ENCODE results near the gene E2F1.

Gene E2F1

GRCh38 chr20:33686100-33686983, at the start of gene E2F1:
TSS of gene E2F1 (minus strand) at chr20:33686385. CDS start at chr20:33686264, 121 bp downstream.
- Histone ChIP-seq H3K27ac (peak within 1 kb of the TSS; percentile 42), H3K4me2 (ENCODE audit: low read length) (peak within 1 kb of the TSS; percentile 77), H3K36me3 (ENCODE audit: control insufficient read depth, insufficient read depth, low read length) (no peaks in the 10 kb centered on the region), H3K4me1 (peaks cover 8% of the 10 kb centered on the region), H3K9ac (no peak within 1 kb of the TSS), H3K9me3 (ENCODE audit: control insufficient read depth, low read length) (no peaks in the 10 kb centered on the region), H2AFZ (peak within 1 kb of the TSS; percentile 96), H3K79me2 (no peaks in the 10 kb centered on the region), H3K4me3 (ENCODE audit: low read depth, low read length) (peak within 1 kb of the TSS; percentile 29), H3K27me3 (ENCODE audit: control insufficient read depth, insufficient read depth, low read length) (no peaks in the 10 kb centered on the region)
- peak; percentile 53 for TF ChIP-seq CTCF (IDR thresholded peaks at IDR 0.05)

- no peaks in the 10 kb centered on the region for H3K36me3 ChIP-seq (ENCODE audit: control insufficient read depth, insufficient read depth, low read length)
- H3K9me3 ChIP-seq (ENCODE audit: control insufficient read depth, low read length) = no peaks in the 10 kb centered on the region
- H3K4me3 ChIP-seq (ENCODE audit: low read depth, low read length) = no peak overlapping the region
- TF ChIP-seq CTCF (IDR thresholded peaks at IDR 0.05) = no peak
- H3K9ac ChIP-seq = no peak overlapping the region
- no peaks in the 10 kb centered on the region for H3K27me3 ChIP-seq (ENCODE audit: control insufficient read depth, insufficient read depth, low read length)
- H3K27ac ChIP-seq = peak overlapping the region; percentile 0
- no peak overlapping the region for H3K4me2 ChIP-seq (ENCODE audit: low read length)
- H2AFZ ChIP-seq = peak overlapping the region; percentile 25
- no peaks in the 10 kb centered on the region for H3K4me1 ChIP-seq
- H3K79me2 ChIP-seq = peaks cover 2% of the 10 kb centered on the region
Observed at GRCh38 chr20:33733654-33734576, 47.7 kb upstream of the E2F1 start.

- Histone ChIP-seq H3K36me3 (ENCODE audit: control insufficient read depth, insufficient read depth, low read length) (no peaks in the 10 kb centered on the region), H3K4me2 (ENCODE audit: low read length) (peak overlapping the region; percentile 66), H3K4me3 (ENCODE audit: low read depth, low read length) (peak overlapping the region; percentile 51), H3K27me3 (ENCODE audit: control insufficient read depth, insufficient read depth, low read length) (no peaks in the 10 kb centered on the region), H3K4me1 (no peaks in the 10 kb centered on the region), H3K79me2 (peaks cover 2% of the 10 kb centered on the region), H2AFZ (peak overlapping the region; percentile 82), H3K27ac (peak overlapping the region; percentile 79), H3K9ac (peak overlapping the region; percentile 23), H3K9me3 (ENCODE audit: control insufficient read depth, low read length) (no peaks in the 10 kb centered on the region)
- no peak for TF ChIP-seq CTCF (IDR thresholded peaks at IDR 0.05)
Observed at GRCh38 chr20:33732166-33732970, 46.2 kb upstream of the E2F1 start.

- Histone ChIP-seq H3K9ac (peak within 1 kb of the TSS; percentile 23), H3K27ac (peak within 1 kb of the TSS; percentile 79)
Observed at GRCh38 chr20:33731693-33732165, 45.5 kb upstream of the E2F1 start, which contains the start of gene ZNF341. TSS of gene ZNF341 (plus strand) at chr20:33731996. CDS start at chr20:33732022, 26 bp downstream.

More at GRCh38 chr20:33731693-33732165, 45.5 kb upstream of the E2F1 start, which contains the start of gene ZNF341:
- H3K36me3 ChIP-seq (ENCODE audit: control insufficient read depth, insufficient read depth, low read length) = no peaks in the 10 kb centered on the region
- H3K4me2 ChIP-seq (ENCODE audit: low read length) = peak within 1 kb of the TSS; percentile 89
- no peaks in the 10 kb centered on the region for H3K4me1 ChIP-seq
- no peaks in the 10 kb centered on the region for H3K27me3 ChIP-seq (ENCODE audit: control insufficient read depth, insufficient read depth, low read length)
- H3K79me2 ChIP-seq = peaks cover under 1% of the 10 kb centered on the region
- H3K9me3 ChIP-seq (ENCODE audit: control insufficient read depth, low read length) = no peaks in the 10 kb centered on the region
- peak; percentile 95 for TF ChIP-seq CTCF (IDR thresholded peaks at IDR 0.05)
- peak within 1 kb of the TSS; percentile 51 for H3K4me3 ChIP-seq (ENCODE audit: low read depth, low read length)
- H2AFZ ChIP-seq = peak within 1 kb of the TSS; percentile 82
